ENCODE results near the gene NGB. TPM values are rescaled to one million over a fixed set of nuclear protein-coding genes. Genes with fewer than 3 reads are reported as not detected.

NGB gene
- total and polyA plus RNA-seq, 9 of the 15 experiments (the other 6 are each of a cell fraction or from before 2014, with no cell fraction given), result not detected

DNA sequence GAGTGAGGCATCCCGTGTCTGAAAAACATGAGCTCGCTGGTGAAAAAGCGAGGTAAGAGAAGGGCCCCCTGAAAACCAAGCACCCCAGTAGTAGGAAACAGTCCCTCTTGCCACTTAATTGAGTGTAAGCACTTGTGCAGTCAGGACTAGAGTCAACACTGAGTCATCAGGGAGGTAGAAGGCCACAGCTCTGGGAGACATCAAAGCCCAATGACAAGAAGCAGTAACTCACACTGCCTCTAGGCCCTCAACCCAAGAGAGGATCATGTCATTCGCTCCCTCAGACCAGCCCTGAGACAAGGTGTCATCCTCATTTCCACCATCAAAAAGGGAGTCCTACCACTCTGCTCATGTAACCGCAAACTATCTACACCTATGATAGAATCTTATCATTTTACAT lies 31.9 kb upstream of the NGB start:
- peaks cover 18% of the 10 kb centered on the region; the same call in 2 of the 3 replicates for H3K36me3 ChIP-seq (ENCODE audit: control insufficient read depth, insufficient read depth, low read length)
- H2AFZ ChIP-seq (ENCODE audit: low read depth, low read length), result no peak overlapping the region
- no peaks in the 10 kb centered on the region for H4K20me1 ChIP-seq (replicated peaks; ENCODE audit: control insufficient read depth, insufficient read depth, low read length)
- no peak overlapping the region for H3K4me2 ChIP-seq (ENCODE audit: insufficient read depth, low read length)
- no peak overlapping the region for H3K4me3 ChIP-seq
- in situ Hi-C loops (cut with MboI), result no loop called here
- H3K27ac ChIP-seq (ENCODE audit: extremely low read depth, low read depth, low read length), result peak overlapping the region; percentile 40; the same call in 1 of the 3 replicates
- no peak overlapping the region for H3K9ac ChIP-seq (ENCODE audit: insufficient read depth in 1 of 2, low read depth in 2 of 2, low read length in 2 of 2)
- ChIA-PET POLR2A (interaction anchor here (0.8 to 2.6 kb wide), 3 partner anchors 13 to 156 kb away, joined by 3 to 10 read pairs (median 6); partner anchors contain the start of gene VIPAS39), CTCF (ENCODE audit: low intra/inter-chr PET ratio) (no interaction called here)
- no peaks in the 10 kb centered on the region for H3K27me3 ChIP-seq (ENCODE audit: control insufficient read depth in 2 of 2, insufficient read depth in 2 of 2, low read length in 2 of 2)
- BruUV-seq (replicated peaks), result no TSS peak
- FAIRE-seq (no peak), DNase-seq (ENCODE audit: extremely low read depth in 1 of 4, low spot score in 3 of 4) (peak; percentile 14 to 36 (median 22)), ATAC-seq (peak; percentile 54)
- H3K79me2 ChIP-seq (ENCODE audit: control insufficient read depth, insufficient read depth, low read length), result no peaks in the 10 kb centered on the region
- H3K4me1 ChIP-seq (replicated peaks in 1 of 2; ENCODE audit: control insufficient read depth in 2 of 2, insufficient read depth in 2 of 2, low read length in 2 of 2), result peaks cover 0 to 5% of the 10 kb centered on the region in 2 experiments; a peak in 2 of 5 replicates
- H3K9me1 ChIP-seq (ENCODE audit: control insufficient read depth, insufficient read depth, low read length), result no peaks in the 10 kb centered on the region
- no peaks in the 10 kb centered on the region for H3K9me3 ChIP-seq (replicated peaks; ENCODE audit: control insufficient read depth, insufficient read depth, low read depth, low read length)
- 75% methylated on average over 2 of the region's 5 CpGs for WGBS (ENCODE audit: insufficient coverage, low coverage, missing lambda C conversion rate)
- intact Hi-C loops (cut with micrococcal nuclease), result loop anchor here (5.0 kb wide), 2 partner anchors 154 to 249 kb away; partner anchors contain the start of genes AHSA1 and VIPAS39
- TF ChIP-seq, protein P1, sequence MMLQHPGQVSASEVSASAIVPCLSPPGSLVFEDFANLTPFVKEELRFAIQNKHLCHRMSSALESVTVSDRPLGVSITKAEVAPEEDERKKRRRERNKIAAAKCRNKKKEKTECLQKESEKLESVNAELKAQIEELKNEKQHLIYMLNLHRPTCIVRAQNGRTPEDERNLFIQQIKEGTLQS (IDR thresholded peaks at IDR 0.05), result peak; percentile 62
- TF ChIP-seq, protein P1 (CRISPR knock-in tag; conservative IDR thresholded peaks at IDR 0.05), result no peak
- TF ChIP-seq TAF9B (IDR thresholded peaks at IDR 0.05; ENCODE audit: partially characterized antibody), result no peak
- TF ChIP-seq JUN (IDR thresholded peaks at IDR 0.05; ENCODE audit: borderline replicate concordance, low read depth, low read length), result peak; percentile 37; the same call in 1 of the 2 replicates
- no peak for TF ChIP-seq JUN (CRISPR knock-in tag; IDR thresholded peaks at IDR 0.05; ENCODE audit: borderline replicate concordance)
- no peak for TF ChIP-seq ZNF41 (CRISPR knock-in tag; conservative IDR thresholded peaks at IDR 0.05)
- no peak for TF ChIP-seq NCOA1 (IDR thresholded peaks at IDR 0.05; ENCODE audit: low read depth)
- TF ChIP-seq ZNF133 (CRISPR knock-in tag; IDR thresholded peaks at IDR 0.05), result no peak
- no peak for TF ChIP-seq ZSCAN32 (CRISPR knock-in tag; IDR thresholded peaks at IDR 0.05)
- TF ChIP-seq, protein P2, sequence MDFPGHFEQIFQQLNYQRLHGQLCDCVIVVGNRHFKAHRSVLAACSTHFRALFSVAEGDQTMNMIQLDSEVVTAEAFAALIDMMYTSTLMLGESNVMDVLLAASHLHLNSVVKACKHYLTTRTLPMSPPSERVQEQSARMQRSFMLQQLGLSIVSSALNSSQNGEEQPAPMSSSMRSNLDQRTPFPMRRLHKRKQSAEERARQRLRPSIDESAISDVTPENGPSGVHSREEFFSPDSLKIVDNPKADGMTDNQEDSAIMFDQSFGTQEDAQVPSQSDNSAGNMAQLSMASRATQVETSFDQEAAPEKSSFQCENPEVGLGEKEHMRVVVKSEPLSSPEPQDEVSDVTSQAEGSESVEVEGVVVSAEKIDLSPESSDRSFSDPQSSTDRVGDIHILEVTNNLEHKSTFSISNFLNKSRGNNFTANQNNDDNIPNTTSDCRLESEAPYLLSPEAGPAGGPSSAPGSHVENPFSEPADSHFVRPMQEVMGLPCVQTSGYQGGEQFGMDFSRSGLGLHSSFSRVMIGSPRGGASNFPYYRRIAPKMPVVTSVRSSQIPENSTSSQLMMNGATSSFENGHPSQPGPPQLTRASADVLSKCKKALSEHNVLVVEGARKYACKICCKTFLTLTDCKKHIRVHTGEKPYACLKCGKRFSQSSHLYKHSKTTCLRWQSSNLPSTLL (IDR thresholded peaks at IDR 0.05), result no peak
- TF ChIP-seq, protein P3, sequence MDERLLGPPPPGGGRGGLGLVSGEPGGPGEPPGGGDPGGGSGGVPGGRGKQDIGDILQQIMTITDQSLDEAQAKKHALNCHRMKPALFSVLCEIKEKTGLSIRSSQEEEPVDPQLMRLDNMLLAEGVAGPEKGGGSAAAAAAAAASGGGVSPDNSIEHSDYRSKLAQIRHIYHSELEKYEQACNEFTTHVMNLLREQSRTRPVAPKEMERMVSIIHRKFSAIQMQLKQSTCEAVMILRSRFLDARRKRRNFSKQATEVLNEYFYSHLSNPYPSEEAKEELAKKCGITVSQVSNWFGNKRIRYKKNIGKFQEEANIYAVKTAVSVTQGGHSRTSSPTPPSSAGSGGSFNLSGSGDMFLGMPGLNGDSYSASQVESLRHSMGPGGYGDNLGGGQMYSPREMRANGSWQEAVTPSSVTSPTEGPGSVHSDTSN (CRISPR knock-in tag; IDR thresholded peaks at IDR 0.05; ENCODE audit: low read depth), result no peak
- TF ChIP-seq, protein P3 (tag; conservative IDR thresholded peaks at IDR 0.05; ENCODE audit: low read depth), result peak; percentile 41; the same call in 1 of the 2 replicates
- no peak for TF ChIP-seq FOXJ2 (tag; IDR thresholded peaks at IDR 0.05)
- no peak for TF ChIP-seq NCOA6 (IDR thresholded peaks at IDR 0.05)
- 0 out of 4 replicates have a peak, but pooled peaks of 1 of the 2 experiments have one; percentile 18 for TF ChIP-seq FOXA3 (CRISPR knock-in tag; conservative IDR thresholded peaks at IDR 0.05 in 1 of 2, IDR thresholded peaks at IDR 0.05 in 1 of 2)
- TF ChIP-seq, protein P4, sequence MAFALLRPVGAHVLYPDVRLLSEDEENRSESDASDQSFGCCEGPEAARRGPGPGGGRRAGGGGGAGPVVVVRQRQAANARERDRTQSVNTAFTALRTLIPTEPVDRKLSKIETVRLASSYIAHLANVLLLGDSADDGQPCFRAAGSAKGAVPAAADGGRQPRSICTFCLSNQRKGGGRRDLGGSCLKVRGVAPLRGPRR (CRISPR knock-in tag; IDR thresholded peaks at IDR 0.05), result no peak
- TF ChIP-seq KLF10 (CRISPR knock-in tag; IDR thresholded peaks at IDR 0.05), result no peak
- 0 out of 2 replicates have a peak, but pooled peaks have one; percentile 2 for TF ChIP-seq DDX20 (tag; IDR thresholded peaks at IDR 0.05; ENCODE audit: low read depth)
